GM23338 (cell line): ENCODE measurements around the gene CPLX1.

Experiments
- JUNB ChIP-seq: IDR thresholded peaks from one replicate; pipeline ENCODE4 v1.6.1; 2016; ENCODE audit warnings: antibody characterized with exemption; ENCODE audit not compliant: unreplicated experiment
- POLR2AphosphoS5 ChIP-seq: IDR thresholded peaks from 2 replicates; pipeline ENCODE4 v1.6.1; 2016; ENCODE audit warnings: antibody characterized with exemption, low read depth
- TF ChIP-seq, protein P1 (sequence below), 2 experiments: fragments of 200-600 bp in 1 of 2; sonication (generic) in 1 of 2; conservative IDR thresholded peaks; 2 replicates each; pipeline versions ENCODE4 v1.5.1 to v1.6.1; 2016 to 2017; ENCODE audit warnings: antibody characterized with exemption in 2 of 2, low read depth in 2 of 2, mild to moderate bottlenecking in 2 of 2, moderate library complexity in 1 of 2

DNA sequence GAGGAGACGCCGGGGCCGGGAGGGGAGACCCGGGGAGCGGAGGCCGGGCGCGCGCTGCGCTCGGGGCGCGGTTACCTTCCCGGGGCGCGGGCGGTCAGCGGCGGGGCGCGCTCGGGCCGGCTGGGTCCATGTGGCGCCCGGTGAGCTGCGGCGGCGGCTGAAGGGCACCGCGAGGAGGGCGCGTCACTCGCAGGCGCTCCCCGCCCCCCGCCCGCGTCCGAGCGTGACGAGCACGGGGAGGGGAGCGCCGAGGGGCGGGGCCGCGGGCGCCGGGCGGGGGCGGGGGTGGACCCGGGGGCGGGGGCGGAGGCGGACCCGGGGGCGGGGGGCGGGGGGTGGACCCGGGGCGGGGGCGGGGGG is at the start of gene CPLX1:
- TF ChIP-seq POLR2AphosphoS5 (no peak), JUNB (no peak)
- TF ChIP-seq, protein P1, sequence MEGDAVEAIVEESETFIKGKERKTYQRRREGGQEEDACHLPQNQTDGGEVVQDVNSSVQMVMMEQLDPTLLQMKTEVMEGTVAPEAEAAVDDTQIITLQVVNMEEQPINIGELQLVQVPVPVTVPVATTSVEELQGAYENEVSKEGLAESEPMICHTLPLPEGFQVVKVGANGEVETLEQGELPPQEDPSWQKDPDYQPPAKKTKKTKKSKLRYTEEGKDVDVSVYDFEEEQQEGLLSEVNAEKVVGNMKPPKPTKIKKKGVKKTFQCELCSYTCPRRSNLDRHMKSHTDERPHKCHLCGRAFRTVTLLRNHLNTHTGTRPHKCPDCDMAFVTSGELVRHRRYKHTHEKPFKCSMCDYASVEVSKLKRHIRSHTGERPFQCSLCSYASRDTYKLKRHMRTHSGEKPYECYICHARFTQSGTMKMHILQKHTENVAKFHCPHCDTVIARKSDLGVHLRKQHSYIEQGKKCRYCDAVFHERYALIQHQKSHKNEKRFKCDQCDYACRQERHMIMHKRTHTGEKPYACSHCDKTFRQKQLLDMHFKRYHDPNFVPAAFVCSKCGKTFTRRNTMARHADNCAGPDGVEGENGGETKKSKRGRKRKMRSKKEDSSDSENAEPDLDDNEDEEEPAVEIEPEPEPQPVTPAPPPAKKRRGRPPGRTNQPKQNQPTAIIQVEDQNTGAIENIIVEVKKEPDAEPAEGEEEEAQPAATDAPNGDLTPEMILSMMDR (conservative IDR thresholded peaks at IDR 0.05; ENCODE audit: low read depth in 2 of 2), result no peak
